Endodermal cell (in vitro differentiated cells): ENCODE measurements around the gene NADK. TPM values are rescaled to one million over a fixed set of nuclear protein-coding genes. Genes with fewer than 3 reads are reported as not detected.
"Not testable (repeated sequence)": the region's sequence is repeated elsewhere in the genome, so short reads cannot be mapped to it uniquely, and the experiment has no call there.

ENCODE experiments used
- DNase-seq: peaks from one replicate; pipeline ENCODE4 v3.0.0-alpha.2; 2017
- H3K27ac ChIP-seq: 2 replicates; pipeline ENCODE4 v1.5.1; 2013; ENCODE audit warnings: mild to moderate bottlenecking, low read depth, low read length, moderate library complexity
- H3K27me3 ChIP-seq: 2 replicates; pipeline ENCODE4 v1.6.1; 2013; ENCODE audit warnings: mild to moderate bottlenecking, low read length, moderate library complexity; ENCODE audit not compliant: insufficient read depth, control insufficient read depth, poor library complexity, severe bottlenecking
- H3K36me3 ChIP-seq: 2 replicates; pipeline ENCODE4 v1.7.0; 2013; ENCODE audit warnings: mild to moderate bottlenecking, low read length, moderate library complexity; ENCODE audit not compliant: control insufficient read depth, insufficient read depth
- H3K4me1 ChIP-seq: one replicate; pipeline ENCODE4 v1.7.0; 2013; ENCODE audit warnings: low read length; ENCODE audit not compliant: control insufficient read depth, insufficient read depth
- H3K4me3 ChIP-seq: 2 replicates; pipeline ENCODE4 v1.5.1; 2013; ENCODE audit warnings: mild to moderate bottlenecking, low read length, moderate library complexity
- H3K9ac ChIP-seq: 2 replicates; pipeline ENCODE4 v1.6.1; 2013; ENCODE audit warnings: mild to moderate bottlenecking, low read length, moderate library complexity; ENCODE audit not compliant: poor library complexity, severe bottlenecking; ENCODE audit errors: extremely low read depth
- H3K9me3 ChIP-seq: 2 replicates; pipeline ENCODE4 v1.6.1; 2013; ENCODE audit warnings: mild to moderate bottlenecking, low read length, moderate library complexity; ENCODE audit not compliant: control insufficient read depth
- H3K27ac Mint-ChIP-seq: 2 replicates; pipeline ENCODE4 v1.8.0; 2020; ENCODE audit warnings: mixed read lengths
- H3K27me3 Mint-ChIP-seq: 2 replicates; pipeline ENCODE4 v1.8.0; 2021; ENCODE audit warnings: mild to moderate bottlenecking, mixed read lengths; ENCODE audit not compliant: insufficient read depth
- H3K36me3 Mint-ChIP-seq: 2 replicates; pipeline ENCODE4 v1.8.0; 2020; ENCODE audit warnings: low read depth, mixed read lengths
- H3K4me1 Mint-ChIP-seq: 2 replicates; pipeline ENCODE4 v1.8.0; 2020; ENCODE audit warnings: mixed read lengths
- H3K4me3 Mint-ChIP-seq: 2 replicates; pipeline ENCODE4 v1.8.0; 2020; ENCODE audit warnings: mild to moderate bottlenecking, moderate library complexity, mixed read lengths
- H3K9me3 Mint-ChIP-seq: 2 replicates; pipeline ENCODE4 v1.8.0; 2020; ENCODE audit warnings: mild to moderate bottlenecking, mixed read lengths
- CTCF ChIP-seq: fragments of 200-600 bp; sonication (generic); conservative IDR thresholded peaks from 2 replicates; pipeline ENCODE4 v1.5.0; 2021; ENCODE audit warnings: antibody characterized with exemption, mild to moderate bottlenecking
- WGBS, 2 experiments: methylation state at CpG; one replicate each; pipeline versions ENCODE4 v1.1.5 to v1.1.7; 2013; ENCODE audit warnings: missing lambda C conversion rate in 2 of 2, mixed read lengths in 1 of 2; ENCODE audit not compliant: insufficient coverage in 1 of 2, insufficient read length in 1 of 2; 5-methylcytosine and 5-hydroxymethylcytosine counted together
- total RNA-seq, 2 donors: library from RNA; stranded (reverse); fragmentation: NEBNext Ultra II Directional in 1 of 2; extraction: Animal tissue kit (Norgen Biotek cat#: 25700) in 1 of 2; gene quantifications; 2 replicates in 1 of 2; 3 replicates in 1 of 2; pipeline ENCODE4 v1.2.1, GENCODE V29; 2021

Gene NADK
- total RNA-seq, 2 donors from 2014 or later = 75.2 to 81.6 TPM

GRCh38 chr1:1721201-1721600 lies 57.1 kb downstream of the NADK start:
- Mint-ChIP-seq H3K27ac (no peak overlapping the region), H3K9me3 (no peaks in the 10 kb centered on the region), H3K4me3 (no peak overlapping the region), H3K36me3 (peaks cover 29% of the 10 kb centered on the region), H3K4me1 (no peaks in the 10 kb centered on the region), H3K27me3 (no peaks in the 10 kb centered on the region)
- Histone ChIP-seq H3K4me1 (no peaks in the 10 kb centered on the region), H3K27ac (no peak overlapping the region), H3K4me3 (no peak overlapping the region), H3K9ac (no peak overlapping the region), H3K9me3 (no peaks in the 10 kb centered on the region), H3K27me3 (no peaks in the 10 kb centered on the region), H3K36me3 (peaks cover 21% of the 10 kb centered on the region)
- TF ChIP-seq CTCF = no peak
- DNase-seq = no peak
- WGBS, 2 experiments = 80% methylated on average over 7 of the region's 7 CpGs; no CpG with 5 or more reads in 1 of the 2 experiments

- H3K36me3 ChIP-seq = peaks cover 17% of the 10 kb centered on the region
- not testable (repeated sequence) for H3K27me3 ChIP-seq, H3K9me3 ChIP-seq, H3K27ac Mint-ChIP-seq, H3K4me1 ChIP-seq, H3K4me3 Mint-ChIP-seq, H3K4me1 Mint-ChIP-seq, H3K9me3 Mint-ChIP-seq, DNase-seq, H3K27ac ChIP-seq, H3K4me3 ChIP-seq, H3K27me3 Mint-ChIP-seq, H3K9ac ChIP-seq
- peaks cover 27% of the 10 kb centered on the region for H3K36me3 Mint-ChIP-seq
- 94 to 97% methylated on average over 4 to 13 of the region's 18 CpGs for WGBS, 2 experiments
These were observed 63.0 kb downstream of the NADK start for GRCh38 chr1:1715109-1715883.

GRCh38 chr1:1707897-1708296 lies 70.4 kb downstream of the NADK start:
- H3K36me3 Mint-ChIP-seq, H3K9ac ChIP-seq, H3K4me1 Mint-ChIP-seq, DNase-seq, H3K4me3 ChIP-seq, H3K4me3 Mint-ChIP-seq, H3K36me3 ChIP-seq, H3K27me3 ChIP-seq, H3K27ac Mint-ChIP-seq, H3K27me3 Mint-ChIP-seq, H3K4me1 ChIP-seq, H3K27ac ChIP-seq, H3K9me3 ChIP-seq, H3K9me3 Mint-ChIP-seq: not testable (repeated sequence)
- WGBS, 2 experiments = no CpG with 5 or more reads among the region's 20 CpGs

- H3K9me3 Mint-ChIP-seq, H3K27me3 Mint-ChIP-seq, H3K9me3 ChIP-seq, H3K4me1 ChIP-seq, H3K4me1 Mint-ChIP-seq, H3K27me3 ChIP-seq, H3K27ac ChIP-seq, H3K4me3 ChIP-seq, H3K36me3 ChIP-seq, H3K9ac ChIP-seq, H3K36me3 Mint-ChIP-seq, DNase-seq, H3K4me3 Mint-ChIP-seq, H3K27ac Mint-ChIP-seq: not testable (repeated sequence)
- WGBS, 2 experiments = no CpG with 5 or more reads among the region's 23 CpGs
These were observed 71.0 kb downstream of the NADK start for GRCh38 chr1:1707241-1707640.

GRCh38 chr1:1705623-1706022 lies 72.6 kb downstream of the NADK start:
- H3K27ac ChIP-seq, H3K4me3 Mint-ChIP-seq, H3K27ac Mint-ChIP-seq, H3K9ac ChIP-seq, H3K27me3 ChIP-seq, H3K36me3 Mint-ChIP-seq, H3K27me3 Mint-ChIP-seq, DNase-seq, H3K9me3 ChIP-seq, H3K4me1 ChIP-seq, H3K4me1 Mint-ChIP-seq, H3K9me3 Mint-ChIP-seq, H3K4me3 ChIP-seq, H3K36me3 ChIP-seq: not testable (repeated sequence)
- no CpG with 5 or more reads among the region's 10 CpGs for WGBS, 2 experiments

- not testable (repeated sequence) for H3K9me3 ChIP-seq, H3K36me3 Mint-ChIP-seq, H3K4me1 Mint-ChIP-seq, H3K4me3 Mint-ChIP-seq, H3K9ac ChIP-seq, H3K27me3 Mint-ChIP-seq, H3K27me3 ChIP-seq, H3K27ac Mint-ChIP-seq, H3K4me3 ChIP-seq, H3K4me1 ChIP-seq, DNase-seq, H3K9me3 Mint-ChIP-seq, H3K36me3 ChIP-seq, H3K27ac ChIP-seq
- 94 to 100% methylated on average over 1 to 25 of the region's 27 CpGs for WGBS, 2 experiments
These were observed 73.8 kb downstream of the NADK start for GRCh38 chr1:1704284-1704957.
